ENCODE measurements around the gene C19orf47. TPM values are rescaled to one million over a fixed set of nuclear protein-coding genes. Genes with fewer than 3 reads are reported as not detected.

The C19orf47 gene
- total RNA-seq, 1 experiment from 2014 or later: 18.0 TPM

DNA sequence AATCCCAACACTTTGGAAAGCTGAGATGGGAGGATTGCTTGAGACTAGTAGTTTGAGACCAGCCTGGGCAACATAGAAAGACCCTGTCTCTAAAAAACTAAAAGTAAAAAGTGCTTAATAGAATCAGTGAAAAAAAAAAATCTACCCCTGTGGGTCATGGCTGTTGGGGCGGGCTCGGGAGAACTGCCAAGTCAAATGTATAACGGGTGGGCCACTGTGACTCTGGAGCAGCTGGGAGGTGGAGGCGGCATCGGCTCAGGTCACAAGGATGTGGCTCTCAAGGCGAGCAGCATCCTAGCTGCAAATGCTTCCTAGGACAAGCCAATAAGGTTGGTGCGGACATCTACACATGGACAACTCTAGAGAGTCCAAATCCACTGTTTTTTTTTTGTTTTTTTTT, 30.9 kb downstream of the C19orf47 start:
- no peak overlapping the region for H3K4me2 ChIP-seq (ENCODE audit: low read length)
- intact Hi-C loops (cut with micrococcal nuclease): no loop called here
- ChIA-PET RAD21 (ENCODE audit: low non-redundant PET in 1 of 2, low total read pairs in 2 of 2, uncharacterized antibody in 2 of 2, unreplicated experiment in 2 of 2) (no interaction called here), CTCF (no interaction called here), POLR2A (no interaction called here)
- H2AFZ ChIP-seq (ENCODE audit: low read depth, low read length, poor library complexity, severe bottlenecking): no peak overlapping the region
- H4K20me1 ChIP-seq (ENCODE audit: insufficient read depth): no peaks in the 10 kb centered on the region
- TF ChIP-seq JUND (IDR thresholded peaks at IDR 0.05): no peak
- ATAC-seq (no peak), DNase-seq (ENCODE audit: low read depth, low spot score) (no peak)
- no TSS peak for BruUV-seq (replicated peaks)
- H3K79me2 ChIP-seq (ENCODE audit: insufficient read depth, low read length): no peaks in the 10 kb centered on the region
- no peak overlapping the region for H3K4me3 ChIP-seq (replicated peaks in 1 of 2; ENCODE audit: low read depth in 1 of 2, low read length in 2 of 2)
- H3K4me1 ChIP-seq (ENCODE audit: control insufficient read depth in 1 of 2, insufficient read depth in 2 of 2, low read length in 2 of 2): no peaks in the 10 kb centered on the region
- no peak overlapping the region for H3K27ac ChIP-seq (ENCODE audit: low read depth, low read length)
- H3K27me3 ChIP-seq (ENCODE audit: insufficient read depth, low read length): no peaks in the 10 kb centered on the region
- H3K9me3 ChIP-seq (ENCODE audit: control insufficient read depth in 1 of 2, insufficient read depth in 1 of 2, low read depth in 1 of 2, low read length in 2 of 2): no peaks in the 10 kb centered on the region
- peaks cover 0 to 5% of the 10 kb centered on the region in 2 experiments; a peak in 3 of 4 replicates for H3K36me3 ChIP-seq (ENCODE audit: control insufficient read depth in 1 of 2, insufficient read depth in 2 of 2, low read length in 2 of 2)
- no peaks in the 10 kb centered on the region for H3K9me2 ChIP-seq (ENCODE audit: insufficient read depth)
- no peak overlapping the region for H3K9ac ChIP-seq (ENCODE audit: low read length)

GRCh38 chr19:40315812-40316470, 32.3 kb downstream of the C19orf47 start:
- no TSS peak for BruUV-seq (replicated peaks)
- ChIA-PET POLR2A (no interaction called here), RAD21 (ENCODE audit: low non-redundant PET in 1 of 2, low total read pairs in 2 of 2, uncharacterized antibody in 2 of 2, unreplicated experiment in 2 of 2) (no interaction called here), CTCF (interaction anchor here (1.1 kb wide), 1 partner anchor 11 kb away, joined by 4 read pairs; no protein-coding TSS in a partner anchor)
- Histone ChIP-seq H3K4me2 (ENCODE audit: low read length) (no peak overlapping the region), H3K36me3 (ENCODE audit: control insufficient read depth in 1 of 2, insufficient read depth in 2 of 2, low read length in 2 of 2) (peaks cover 0 to 5% of the 10 kb centered on the region in 2 experiments; a peak in 2 of 4 replicates), H3K9me2 (ENCODE audit: insufficient read depth) (no peaks in the 10 kb centered on the region), H4K20me1 (ENCODE audit: insufficient read depth) (no peaks in the 10 kb centered on the region), H3K27ac (ENCODE audit: low read depth, low read length) (no peak overlapping the region), H3K9ac (ENCODE audit: low read length) (no peak overlapping the region), H2AFZ (ENCODE audit: low read depth, low read length, poor library complexity, severe bottlenecking) (no peak overlapping the region), H3K79me2 (ENCODE audit: insufficient read depth, low read length) (no peaks in the 10 kb centered on the region), H3K9me3 (ENCODE audit: control insufficient read depth in 1 of 2, insufficient read depth in 1 of 2, low read depth in 1 of 2, low read length in 2 of 2) (no peaks in the 10 kb centered on the region), H3K4me1 (ENCODE audit: control insufficient read depth in 1 of 2, insufficient read depth in 2 of 2, low read length in 2 of 2) (no peaks in the 10 kb centered on the region), H3K4me3 (replicated peaks in 1 of 2; ENCODE audit: low read depth in 1 of 2, low read length in 2 of 2) (no peak overlapping the region), H3K27me3 (ENCODE audit: insufficient read depth, low read length) (no peaks in the 10 kb centered on the region)
- intact Hi-C loops (cut with micrococcal nuclease): no loop called here
- ATAC-seq (no peak), DNase-seq (ENCODE audit: low read depth, low spot score) (no peak)
- TF ChIP-seq ZFX (IDR thresholded peaks at IDR 0.05): no peak
- no peak for TF ChIP-seq REST (IDR thresholded peaks at IDR 0.05; ENCODE audit: low read depth)
- no peak for TF ChIP-seq SRF (IDR thresholded peaks at IDR 0.05; ENCODE audit: low read depth)
- no peak for TF ChIP-seq POLR2A (IDR thresholded peaks at IDR 0.05; ENCODE audit: borderline replicate concordance, extremely low read depth, insufficient read depth, insufficient read length)
- TF ChIP-seq ELF1 (IDR thresholded peaks at IDR 0.05; ENCODE audit: borderline replicate concordance, low read depth): no peak
- no peak for TF ChIP-seq EGR1 (IDR thresholded peaks at IDR 0.05; ENCODE audit: low read depth)
- TF ChIP-seq YY1 (IDR thresholded peaks at IDR 0.05; ENCODE audit: extremely low read depth, insufficient replicate concordance, low read depth, low read length): no peak
- no peak for TF ChIP-seq ZBTB33 (IDR thresholded peaks at IDR 0.05; ENCODE audit: extremely low read depth, insufficient replicate concordance, low read length)
- no peak for TF ChIP-seq POLR2AphosphoS5 (IDR thresholded peaks at IDR 0.05; ENCODE audit: low read depth, low read length)
- TF ChIP-seq, protein P1, sequence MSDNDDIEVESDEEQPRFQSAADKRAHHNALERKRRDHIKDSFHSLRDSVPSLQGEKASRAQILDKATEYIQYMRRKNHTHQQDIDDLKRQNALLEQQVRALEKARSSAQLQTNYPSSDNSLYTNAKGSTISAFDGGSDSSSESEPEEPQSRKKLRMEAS (IDR thresholded peaks at IDR 0.05): no peak
- no peak for TF ChIP-seq JUND (IDR thresholded peaks at IDR 0.05)
- TF ChIP-seq TCF7L2 (IDR thresholded peaks at IDR 0.05; ENCODE audit: borderline replicate concordance, extremely low read depth, insufficient read depth, insufficient read length): no peak
- no peak for TF ChIP-seq SP1 (IDR thresholded peaks at IDR 0.05; ENCODE audit: low read depth)
- TF ChIP-seq CBX3 (IDR thresholded peaks at IDR 0.05; ENCODE audit: low read depth): no peak
- TF ChIP-seq ATF3 (IDR thresholded peaks at IDR 0.05): no peak
- no peak for TF ChIP-seq SIN3A (IDR thresholded peaks at IDR 0.05; ENCODE audit: low read depth)
